Transverse colon (tissue), 3 donors: Measurements from ENCODE around the gene CPEB4.

ENCODE experiments used
- CTCF ChIP-seq, 5 experiments: fragments of 200-600 bp in 3 of 5; fragments of 450-650 bp in 2 of 5; sonication (generic) in 3 of 5; IDR thresholded peaks; 1 replicate in 2 of 5; 2 replicates in 3 of 5; pipeline ENCODE4 v1.5.1; 2016 to 2017; ENCODE audit warnings: antibody characterized with exemption in 5 of 5, inconsistent platforms in 3 of 5, mild to moderate bottlenecking in 2 of 5, moderate library complexity in 1 of 5
- POLR2A ChIP-seq: fragments of 450-650 bp; IDR thresholded peaks from one replicate; pipeline ENCODE4 v1.6.1; 2016; ENCODE audit warnings: antibody characterized with exemption, mild to moderate bottlenecking, moderate library complexity

DNA sequence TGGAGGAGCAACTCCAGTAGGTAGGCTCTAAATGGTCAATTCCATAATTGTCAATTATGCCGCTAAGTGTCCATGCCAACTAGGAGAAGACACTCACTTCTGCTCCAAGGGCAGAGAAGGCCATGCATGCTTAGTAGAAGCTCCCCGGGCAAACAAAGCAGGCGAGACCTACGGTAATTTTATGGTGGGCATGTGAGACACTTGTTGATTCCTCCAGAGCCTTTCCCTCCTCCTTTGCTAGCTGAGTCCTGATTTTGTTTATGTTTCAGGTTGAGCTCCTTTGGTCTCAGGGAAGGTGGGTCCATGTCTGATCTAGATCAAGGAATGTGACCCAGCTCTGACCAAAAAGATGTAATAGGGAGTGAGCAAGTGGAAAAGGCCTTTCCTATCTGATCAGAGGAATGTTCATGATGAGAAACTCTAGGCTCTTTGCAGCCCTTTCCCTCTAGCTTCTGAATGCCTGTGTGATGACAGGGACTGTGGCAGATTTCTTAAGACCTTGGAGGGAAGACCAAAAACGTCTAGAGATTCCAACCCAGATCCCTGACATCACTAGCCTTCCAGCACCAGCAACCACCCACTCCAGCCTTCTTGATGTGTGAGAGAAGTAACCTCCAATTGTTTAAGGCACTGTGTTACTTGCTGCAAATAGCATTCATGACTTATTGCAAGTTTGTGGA lies 7.7 kb upstream of the CPEB4 start:
- TF ChIP-seq POLR2A: no peak
- TF ChIP-seq CTCF (IDR thresholded peaks at IDR 0.05): no peak
